SK-N-SH treated with all-trans-retinoic acid at 6 μM for 48 hours (cell line): ENCODE measurements around the gene EPHB6.

Experiments used
- ARNTL ChIP-seq: fragments of 450-650 bp; formaldehyde crosslinking; IDR thresholded peaks from 2 replicates; pipeline ENCODE4 v1.5.0; 2020; ENCODE audit warnings: low read depth, mild to moderate bottlenecking, moderate library complexity, borderline replicate concordance
- BACH2 ChIP-seq: fragments of 250-450 bp; sonication (Bioruptor Pico); IDR thresholded peaks from 2 replicates; pipeline ENCODE4 v1.9.0; 2021; ENCODE audit warnings: mild to moderate bottlenecking, borderline replicate concordance
- ESRRG ChIP-seq: fragments of 250-450 bp; sonication (Bioruptor Pico); IDR thresholded peaks from 2 replicates; pipeline ENCODE4 v1.6.1; 2021; ENCODE audit warnings: mild to moderate bottlenecking
- OSR1 ChIP-seq: fragments of 250-450 bp; sonication (Bioruptor Pico); IDR thresholded peaks from 2 replicates; pipeline ENCODE4 v1.8.0; 2022; ENCODE audit warnings: moderate library complexity, mild to moderate bottlenecking, inconsistent platforms
- PPARA ChIP-seq: fragments of 250-450 bp; sonication (Bioruptor Pico); IDR thresholded peaks from 2 replicates; pipeline ENCODE4 v1.5.0; 2020; ENCODE audit warnings: mild to moderate bottlenecking, borderline replicate concordance
- RARB ChIP-seq: fragments of 250-450 bp; sonication (Bioruptor Pico); IDR thresholded peaks from 2 replicates; pipeline ENCODE4 v1.8.0; 2021; ENCODE audit warnings: mild to moderate bottlenecking, moderate library complexity
- ZFP3 ChIP-seq: fragments of 250-450 bp; sonication (Bioruptor Pico); IDR thresholded peaks from 2 replicates; pipeline ENCODE4 v1.5.0; 2020; ENCODE audit warnings: mild to moderate bottlenecking, moderate library complexity
- ZFP30 ChIP-seq: fragments of 450-650 bp; formaldehyde crosslinking; IDR thresholded peaks from 2 replicates; pipeline ENCODE4 v1.5.0; 2022; ENCODE audit warnings: mild to moderate bottlenecking, moderate library complexity
- ZNF70 ChIP-seq: fragments of 450-650 bp; formaldehyde crosslinking; IDR thresholded peaks from 2 replicates; pipeline ENCODE4 v1.5.0; 2020; ENCODE audit warnings: mild to moderate bottlenecking, moderate library complexity
- TF ChIP-seq, protein P1 (sequence below): fragments of 250-450 bp; sonication (Bioruptor Pico); IDR thresholded peaks from 2 replicates; pipeline ENCODE4 v1.8.0; 2020; ENCODE audit warnings: mild to moderate bottlenecking, moderate library complexity, borderline replicate concordance
- TF ChIP-seq, protein P2 (sequence below): fragments of 250-450 bp; sonication (Bioruptor Pico); IDR thresholded peaks from 2 replicates; pipeline ENCODE4 v1.5.1; 2021; ENCODE audit warnings: mild to moderate bottlenecking, moderate library complexity

DNA sequence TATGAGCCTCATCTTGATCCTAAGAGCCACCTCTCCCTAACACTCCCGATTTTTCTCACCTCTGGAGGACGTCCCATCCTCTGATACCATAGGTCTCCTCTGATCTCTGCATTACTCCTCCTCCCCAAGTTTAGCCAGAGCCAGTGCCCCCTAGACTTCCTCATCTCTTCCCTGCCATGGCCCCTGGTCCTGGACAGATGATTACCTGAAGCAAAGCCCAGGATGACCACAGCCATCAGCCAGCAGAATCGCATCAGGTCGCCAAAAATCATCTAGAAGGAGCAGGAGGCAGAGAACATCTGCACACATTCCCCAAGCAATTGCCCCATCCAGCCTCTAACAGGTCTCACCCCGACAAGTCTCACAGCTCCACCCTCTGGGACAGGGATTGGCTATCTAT lies 19.0 kb downstream of the EPHB6 start:
- no peak for TF ChIP-seq OSR1
- TF ChIP-seq, protein P1, sequence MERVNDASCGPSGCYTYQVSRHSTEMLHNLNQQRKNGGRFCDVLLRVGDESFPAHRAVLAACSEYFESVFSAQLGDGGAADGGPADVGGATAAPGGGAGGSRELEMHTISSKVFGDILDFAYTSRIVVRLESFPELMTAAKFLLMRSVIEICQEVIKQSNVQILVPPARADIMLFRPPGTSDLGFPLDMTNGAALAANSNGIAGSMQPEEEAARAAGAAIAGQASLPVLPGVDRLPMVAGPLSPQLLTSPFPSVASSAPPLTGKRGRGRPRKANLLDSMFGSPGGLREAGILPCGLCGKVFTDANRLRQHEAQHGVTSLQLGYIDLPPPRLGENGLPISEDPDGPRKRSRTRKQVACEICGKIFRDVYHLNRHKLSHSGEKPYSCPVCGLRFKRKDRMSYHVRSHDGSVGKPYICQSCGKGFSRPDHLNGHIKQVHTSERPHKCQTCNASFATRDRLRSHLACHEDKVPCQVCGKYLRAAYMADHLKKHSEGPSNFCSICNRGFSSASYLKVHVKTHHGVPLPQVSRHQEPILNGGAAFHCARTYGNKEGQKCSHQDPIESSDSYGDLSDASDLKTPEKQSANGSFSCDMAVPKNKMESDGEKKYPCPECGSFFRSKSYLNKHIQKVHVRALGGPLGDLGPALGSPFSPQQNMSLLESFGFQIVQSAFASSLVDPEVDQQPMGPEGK (CRISPR knock-in tag), result no peak
- TF ChIP-seq PPARA (CRISPR knock-in tag), result no peak
- no peak for TF ChIP-seq ZFP3 (CRISPR knock-in tag)
- no peak for TF ChIP-seq ZFP30 (CRISPR knock-in tag)
- no peak for TF ChIP-seq ESRRG
- no peak for TF ChIP-seq BACH2 (CRISPR knock-in tag)
- no peak for TF ChIP-seq ZNF70 (CRISPR knock-in tag)
- TF ChIP-seq, protein P2, sequence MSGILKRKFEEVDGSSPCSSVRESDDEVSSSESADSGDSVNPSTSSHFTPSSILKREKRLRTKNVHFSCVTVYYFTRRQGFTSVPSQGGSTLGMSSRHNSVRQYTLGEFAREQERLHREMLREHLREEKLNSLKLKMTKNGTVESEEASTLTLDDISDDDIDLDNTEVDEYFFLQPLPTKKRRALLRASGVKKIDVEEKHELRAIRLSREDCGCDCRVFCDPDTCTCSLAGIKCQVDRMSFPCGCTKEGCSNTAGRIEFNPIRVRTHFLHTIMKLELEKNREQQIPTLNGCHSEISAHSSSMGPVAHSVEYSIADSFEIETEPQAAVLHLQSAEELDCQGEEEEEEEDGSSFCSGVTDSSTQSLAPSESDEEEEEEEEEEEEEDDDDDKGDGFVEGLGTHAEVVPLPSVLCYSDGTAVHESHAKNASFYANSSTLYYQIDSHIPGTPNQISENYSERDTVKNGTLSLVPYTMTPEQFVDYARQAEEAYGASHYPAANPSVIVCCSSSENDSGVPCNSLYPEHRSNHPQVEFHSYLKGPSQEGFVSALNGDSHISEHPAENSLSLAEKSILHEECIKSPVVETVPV (CRISPR knock-in tag), result no peak
- TF ChIP-seq RARB, result no peak
- TF ChIP-seq ARNTL (CRISPR knock-in tag), result no peak
